Urothelium cell line (cell line): ENCODE results near the gene HDAC3.
A peak's percentile ranks its signal among the peaks of the same experiment; 100 is the strongest.
"Not testable (repeated sequence)": the region's sequence is repeated elsewhere in the genome, so short reads cannot be mapped to it uniquely, and the experiment has no call there.

Experiments used
- DNase-seq: peaks from one replicate; pipeline ENCODE4 v3.0.0; 2011; ENCODE audit warnings: low spot score, mixed read lengths
- FAIRE-seq: peaks from 2 replicates; lab custom pipeline; 2011; peaks lifted over from hg19 to GRCh38; lab: Jason Lieb, UNC

HDAC3 gene

DNA sequence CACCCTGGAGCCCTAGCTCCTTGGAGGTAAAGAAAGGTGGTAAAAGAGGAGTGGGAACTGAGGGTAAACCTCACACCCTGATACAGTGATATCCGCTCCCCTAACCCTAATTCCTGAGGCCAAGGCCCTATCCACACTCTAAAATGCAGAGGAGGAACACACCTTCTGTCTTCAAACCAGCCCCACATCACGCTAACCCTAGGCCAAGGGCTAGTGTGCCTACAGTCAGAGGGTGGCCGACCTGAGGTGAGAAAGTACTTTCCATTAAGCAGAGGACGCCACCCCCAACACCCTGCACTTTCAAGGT, 590 bp downstream of the HDAC3 start:
- no peak for DNase-seq
- FAIRE-seq: no peak

DNA sequence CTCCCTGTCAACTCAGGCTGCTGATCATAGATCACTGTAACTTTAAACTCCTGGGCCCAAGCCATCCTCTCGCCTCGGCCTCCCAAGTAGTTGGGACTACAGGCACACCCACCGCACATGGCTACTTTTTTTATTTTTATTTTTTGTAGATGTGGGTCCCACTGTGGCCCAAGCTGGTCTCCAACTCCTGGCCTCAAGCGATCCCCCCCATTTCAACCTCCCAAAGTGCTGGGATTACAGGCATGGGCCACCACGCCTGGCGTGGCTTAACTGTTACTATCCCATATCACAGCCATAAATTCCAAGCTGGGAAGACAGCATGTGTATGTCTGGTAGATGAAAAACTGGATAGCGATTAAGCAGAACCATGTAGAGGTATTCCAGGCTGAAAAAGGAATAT, 1.0 kb downstream of the HDAC3 start:
- FAIRE-seq (no peak), DNase-seq (no peak)

DNA sequence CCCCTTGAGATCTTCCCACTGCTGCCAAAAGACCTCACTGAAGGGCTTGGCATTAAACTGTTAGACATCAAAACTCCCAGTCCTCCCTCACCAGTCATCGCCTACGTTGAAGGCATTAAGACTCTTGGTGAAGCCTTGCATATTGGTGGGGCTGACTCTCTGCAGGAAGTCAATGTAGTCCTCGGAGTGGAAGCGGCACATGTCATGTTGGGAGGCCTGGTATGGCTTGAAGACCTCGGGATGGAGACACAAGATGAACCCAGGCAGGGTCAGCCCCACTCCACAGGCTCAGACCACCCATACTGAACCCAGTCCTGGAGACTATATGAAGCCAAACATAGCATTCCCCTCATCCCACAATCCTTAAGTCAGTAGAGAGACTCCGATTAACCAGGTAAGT, 1.9 kb downstream of the HDAC3 start:
- no peak for FAIRE-seq

DNA sequence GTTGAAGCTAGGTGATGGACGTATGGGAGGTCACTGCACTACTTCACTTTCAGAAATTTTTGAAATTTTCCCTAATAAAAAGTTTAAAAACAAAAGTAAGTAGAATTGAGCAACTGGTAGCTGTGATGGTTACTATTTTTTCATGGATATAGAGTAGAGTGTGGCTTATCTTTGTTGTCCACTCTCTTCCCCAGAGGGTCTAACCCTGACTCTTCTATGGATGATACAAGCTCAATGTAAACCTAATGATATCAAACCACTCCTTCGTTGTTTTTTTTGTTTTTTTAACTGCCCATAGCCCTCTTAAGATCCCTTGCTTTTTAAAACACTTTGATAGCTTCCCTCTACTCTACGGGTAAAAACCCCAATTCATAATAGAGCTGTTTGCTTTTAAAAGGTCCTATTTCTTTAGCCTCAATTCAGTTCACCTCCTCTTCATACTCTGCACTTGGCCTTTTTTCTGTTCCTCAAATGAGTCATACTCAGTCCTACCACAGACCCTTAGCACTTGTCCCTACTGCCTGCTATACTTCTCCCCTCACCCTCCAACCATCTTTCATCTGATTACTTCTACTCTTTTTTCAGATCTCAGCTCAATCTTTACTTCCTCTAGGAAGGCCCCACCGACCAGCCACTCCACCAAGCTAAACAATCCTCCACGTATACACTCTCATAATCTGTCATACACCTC, 2.6 kb downstream of the HDAC3 start:
- FAIRE-seq: no peak
- DNase-seq: no peak

More for the DNA sequence above, 1.9 kb downstream of the HDAC3 start:
- DNase-seq: no peak

DNA sequence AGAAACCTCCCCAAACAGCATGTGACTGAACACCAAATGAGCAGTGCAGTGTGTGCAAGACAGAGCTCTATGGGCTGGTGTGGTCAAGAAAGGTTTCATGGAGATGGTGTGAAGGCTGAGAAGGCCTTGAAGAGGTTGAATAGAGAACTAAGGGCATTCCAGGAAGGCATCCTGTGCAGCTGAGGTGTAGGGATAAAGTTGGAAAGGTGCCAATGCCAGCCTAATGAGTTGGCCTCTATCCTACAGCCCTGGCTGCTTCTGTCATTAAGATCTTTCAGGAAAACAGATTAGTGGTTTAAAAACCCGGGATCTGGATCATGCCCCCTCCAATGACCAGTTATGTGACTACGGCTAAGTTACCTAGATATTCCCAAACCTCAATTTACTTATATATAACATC, 4.0 kb downstream of the HDAC3 start:
- DNase-seq: no peak

DNA sequence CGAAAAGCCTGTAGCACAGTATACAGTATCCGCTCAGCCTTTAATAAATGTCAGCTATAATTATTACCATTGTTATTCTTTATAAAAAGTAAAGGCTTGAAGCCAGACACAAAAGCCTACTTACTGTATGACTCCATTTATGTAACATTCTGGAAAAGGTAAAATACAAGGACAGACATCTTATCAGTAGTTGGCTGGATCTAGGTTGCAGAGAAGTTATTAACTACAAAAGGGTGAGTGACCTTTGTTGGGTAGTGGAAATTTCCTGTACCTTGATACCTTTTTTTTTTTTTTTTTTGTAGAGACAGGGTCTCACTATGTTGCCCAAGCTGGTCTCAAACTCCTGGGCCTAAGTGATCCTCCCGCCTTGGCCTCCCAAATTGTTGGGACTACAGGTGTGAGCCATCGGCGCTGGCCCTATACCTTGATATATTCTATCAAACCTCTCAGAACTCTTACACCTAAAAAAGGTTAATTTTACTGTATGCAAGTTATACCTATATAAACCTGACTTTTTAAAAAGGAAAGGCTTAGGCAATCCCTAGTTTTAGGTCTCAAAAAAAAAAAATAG, 6.0 kb downstream of the HDAC3 start:
- FAIRE-seq: no peak
- DNase-seq: no peak

More for the DNA sequence above, 4.0 kb downstream of the HDAC3 start:
- FAIRE-seq: no peak

DNA sequence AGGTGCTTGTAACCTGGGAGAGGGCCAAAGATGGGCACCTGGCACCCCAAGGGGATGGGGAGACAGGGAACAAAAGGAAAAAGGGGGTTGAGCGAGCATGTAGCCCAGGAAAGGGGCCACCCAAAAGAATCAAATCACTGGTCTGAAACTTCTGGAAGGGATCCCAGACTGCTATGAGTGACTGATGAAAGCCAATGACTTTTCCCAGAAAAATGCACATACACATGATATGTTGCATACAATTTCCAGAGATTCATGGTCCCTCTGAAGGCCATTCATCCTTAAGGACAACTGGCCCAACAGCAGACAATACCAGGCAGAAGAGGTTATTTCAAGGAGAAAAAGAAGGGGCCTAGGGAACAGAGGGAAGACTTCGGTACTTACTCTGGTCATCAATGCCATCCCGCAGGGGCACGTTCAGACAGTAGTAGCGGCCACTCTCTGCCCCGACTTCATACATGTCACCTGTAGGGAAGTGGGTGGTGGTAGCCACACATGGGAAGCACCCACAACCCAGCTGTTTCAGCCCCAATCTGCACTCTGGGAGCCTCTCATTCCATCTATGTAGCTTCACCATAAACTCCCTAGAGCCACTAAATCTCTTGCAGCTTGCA, 8.4 kb downstream of the HDAC3 start:
- DNase-seq: no peak
- no peak for FAIRE-seq

DNA sequence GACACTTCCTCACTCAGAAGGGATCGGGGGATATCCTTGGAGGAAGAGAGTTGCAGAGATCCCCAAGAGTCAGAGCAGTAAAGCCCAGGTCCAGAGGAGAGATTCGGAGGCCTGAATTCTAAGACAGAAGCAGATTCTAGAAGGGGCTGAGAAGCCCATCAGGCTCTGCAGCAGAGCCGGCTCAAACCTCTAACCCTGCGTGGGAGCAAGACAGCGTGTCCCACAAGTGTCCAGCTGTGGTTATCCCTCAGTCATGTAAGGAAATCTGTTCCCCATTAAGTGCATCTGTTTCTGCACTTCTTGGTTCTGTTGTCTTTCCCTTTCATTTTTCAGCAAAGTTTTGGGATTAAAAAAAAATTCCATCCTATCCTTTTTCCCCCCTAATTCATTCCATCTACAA, 13.0 kb downstream of the HDAC3 start:
- FAIRE-seq (no peak), DNase-seq (no peak)

DNA sequence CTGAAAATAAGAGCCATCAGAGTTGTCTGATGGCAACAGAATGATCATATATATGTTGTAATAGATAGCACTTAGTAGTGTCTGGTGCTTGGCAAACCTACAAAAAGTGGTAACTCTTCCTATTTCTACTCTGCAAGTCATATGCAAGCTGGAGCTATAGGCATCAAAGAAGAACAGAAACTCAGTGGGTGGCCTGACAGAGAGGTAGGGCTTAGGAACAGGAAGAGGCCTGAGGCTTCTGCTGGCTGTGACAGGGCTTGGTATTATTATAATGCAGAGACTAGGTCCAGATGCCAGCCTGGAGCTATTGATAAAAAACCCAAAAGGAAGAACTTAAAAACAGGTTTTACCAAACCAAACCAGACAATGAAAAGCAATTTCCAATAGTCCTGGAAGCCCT, 13.5 kb downstream of the HDAC3 start:
- DNase-seq: no peak
- no peak for FAIRE-seq

DNA sequence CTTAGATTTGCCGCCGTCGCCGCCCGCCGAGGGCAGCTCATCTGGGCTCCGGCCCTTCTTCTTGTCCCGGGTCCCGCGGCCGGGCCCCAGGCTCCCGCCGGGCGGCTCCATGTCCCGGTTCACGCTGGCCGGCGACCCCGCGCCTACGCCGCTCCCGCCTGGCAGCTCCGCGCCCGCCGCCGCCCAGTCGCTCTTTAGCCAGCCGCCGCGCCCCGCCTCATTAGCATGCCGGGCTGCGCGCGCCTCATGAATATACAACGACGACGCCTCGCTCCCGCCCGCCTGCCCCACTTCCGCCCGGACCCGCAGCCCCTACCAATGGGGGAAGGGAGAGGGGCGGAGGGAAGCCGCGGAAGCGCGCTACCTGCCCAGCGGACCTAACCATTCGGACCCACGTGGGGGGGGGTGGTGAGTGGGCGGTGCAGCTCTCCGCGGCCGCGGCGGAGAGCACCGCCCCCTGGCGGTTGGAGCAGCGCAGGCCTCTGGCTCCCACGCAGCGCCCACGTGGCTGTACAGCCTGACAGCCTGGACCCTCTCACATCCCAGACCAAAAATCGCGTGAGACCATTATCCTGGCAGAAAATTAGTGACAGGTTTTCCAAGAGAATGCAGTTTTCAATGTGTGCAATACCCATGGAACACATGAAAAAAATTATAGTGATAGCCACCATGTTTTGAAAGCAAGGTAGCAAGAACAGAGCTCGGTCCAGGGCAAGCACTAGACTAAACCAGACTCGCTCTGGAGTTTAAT, 17.7 kb downstream of the HDAC3 start, which contains the start of gene DIAPH1:
Gene DIAPH1, minus strand, starts transcription at position 197 of the 751 bp plus-strand sequence. Its CDS starts 86 bp downstream, at position 111.
- FAIRE-seq: peak; percentile 9
- peak; percentile 92 for DNase-seq

DNA sequence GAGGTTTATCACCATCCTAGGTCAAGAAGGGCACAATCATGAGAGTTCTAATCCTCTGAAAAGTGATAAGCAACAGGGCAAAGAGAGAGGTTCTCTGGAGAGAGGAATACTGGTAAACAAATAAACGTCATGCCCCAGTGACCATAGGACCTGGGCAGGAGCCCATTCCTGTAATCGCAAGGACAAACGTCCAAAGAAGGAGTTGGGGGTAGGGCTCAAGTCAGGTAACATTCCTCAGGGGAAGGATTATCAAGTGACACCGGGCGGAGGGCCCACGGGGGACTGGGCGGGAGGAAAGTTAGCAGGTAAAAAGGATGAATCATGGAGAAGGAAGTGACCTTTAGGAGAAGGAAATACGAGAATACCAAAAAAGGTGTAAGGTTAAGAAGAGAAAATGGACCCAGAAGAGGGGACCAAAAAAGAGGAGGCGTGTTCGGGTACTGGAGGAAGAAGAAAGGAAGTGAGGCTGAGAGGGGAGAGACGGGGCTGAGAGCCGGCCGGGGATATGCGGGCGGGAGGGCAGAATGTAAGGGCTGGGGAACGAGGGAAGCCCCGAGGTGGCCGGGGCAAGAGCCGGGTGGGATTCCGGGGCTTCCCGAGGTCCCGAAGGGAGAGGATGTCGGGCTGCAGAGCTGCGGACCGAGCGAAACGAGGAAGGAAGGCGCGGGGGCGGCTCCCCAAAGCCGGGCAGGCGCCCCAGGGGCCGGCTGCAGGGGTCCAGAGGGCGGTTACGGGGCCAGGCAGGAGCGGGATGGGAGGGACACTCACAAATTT, 18.4 kb downstream of the HDAC3 start:
- no peak for FAIRE-seq
- DNase-seq: peak; percentile 50

DNA sequence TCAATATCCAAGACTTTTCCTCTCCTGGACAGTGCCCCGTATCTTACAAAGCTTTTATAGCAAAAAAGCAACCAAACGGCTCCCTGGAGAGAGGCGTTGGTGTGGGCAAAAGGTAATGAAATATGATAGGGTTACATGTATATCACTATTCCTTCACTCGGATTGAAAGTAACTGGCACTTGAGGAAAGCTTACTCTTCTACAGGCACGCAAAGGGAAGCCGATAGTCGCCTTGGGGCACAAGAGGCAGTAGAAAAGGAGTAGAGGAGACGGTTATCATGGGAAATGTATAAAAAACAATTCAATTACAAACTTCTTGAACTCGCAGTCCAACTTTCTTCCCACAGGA, 19.0 kb downstream of the HDAC3 start:
- FAIRE-seq (no peak), DNase-seq (no peak)

DNA sequence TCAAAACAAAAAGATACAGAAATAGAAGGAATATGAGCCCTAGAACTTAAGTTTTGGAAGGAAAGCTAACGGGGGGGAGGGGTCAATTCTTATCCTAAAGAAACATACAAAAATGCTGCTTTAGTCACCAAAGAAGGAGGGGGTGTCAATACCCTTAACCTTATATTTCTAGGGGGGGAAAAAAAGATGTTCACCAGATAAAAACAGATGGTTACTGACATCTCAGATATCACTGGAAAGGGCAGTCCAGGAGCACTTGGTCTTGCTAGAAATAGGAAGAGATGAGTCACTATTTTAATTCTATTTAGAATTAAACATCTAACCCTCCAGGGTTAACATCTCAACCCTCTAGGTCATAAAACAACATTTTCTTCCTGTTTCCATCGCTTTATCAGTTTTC, 19.5 kb downstream of the HDAC3 start:
- DNase-seq (no peak), FAIRE-seq (no peak)

DNA sequence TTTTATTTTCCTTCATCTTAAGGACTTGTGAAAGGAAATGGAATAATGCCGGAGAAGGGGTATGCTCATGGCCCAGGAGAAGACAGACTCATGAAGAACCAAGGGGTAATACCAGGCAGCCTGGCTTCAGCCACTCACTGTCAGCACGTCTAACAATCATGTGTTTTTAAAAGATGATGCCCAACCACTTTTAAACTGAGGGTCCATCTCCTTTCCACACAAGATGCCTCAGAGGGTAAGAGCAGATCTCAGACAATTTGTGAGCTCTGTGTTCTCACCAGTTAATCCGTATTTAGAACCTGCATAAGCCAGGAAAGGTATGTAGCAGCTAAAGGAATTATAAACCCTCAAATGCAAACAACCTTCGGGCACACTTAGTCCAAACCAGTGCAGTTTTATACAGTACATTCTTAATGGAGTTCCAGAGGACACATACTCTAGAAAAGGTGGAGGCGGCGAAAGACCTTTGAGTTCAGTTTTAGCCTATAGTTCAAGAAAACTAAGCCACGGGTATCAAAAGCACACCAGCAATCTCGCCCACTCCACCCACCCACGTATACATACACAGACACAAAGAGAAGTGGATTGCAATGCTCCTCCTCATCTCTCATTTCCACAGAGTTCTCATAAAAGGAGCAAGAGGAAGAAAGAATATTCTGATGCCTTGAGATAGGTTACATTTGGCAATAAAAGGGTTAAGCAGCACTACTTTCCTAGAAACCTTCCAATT, 20.5 kb downstream of the HDAC3 start:
- no peak for FAIRE-seq

DNA sequence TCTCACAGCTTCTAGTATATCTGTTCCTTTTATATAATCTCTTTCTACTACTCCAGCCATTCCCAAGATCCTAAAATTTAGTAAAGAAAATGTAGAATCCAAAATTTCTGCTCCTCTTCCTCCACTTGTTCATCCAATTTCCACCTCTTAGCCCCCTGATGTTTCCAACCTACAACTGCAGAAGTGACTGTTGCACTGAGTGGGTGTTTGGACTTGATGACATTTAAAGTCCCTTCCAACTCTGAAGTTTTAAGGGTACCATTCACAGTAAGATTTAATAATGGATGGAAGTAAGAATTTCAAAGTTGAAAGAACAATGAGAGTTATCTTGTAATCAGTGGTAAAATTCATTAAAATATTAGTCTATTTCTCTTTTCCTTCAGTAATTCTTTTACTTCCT, 23.3 kb downstream of the HDAC3 start:
- DNase-seq (no peak), FAIRE-seq (no peak)

More for the DNA sequence above, 20.5 kb downstream of the HDAC3 start:
- no peak for DNase-seq

DNA sequence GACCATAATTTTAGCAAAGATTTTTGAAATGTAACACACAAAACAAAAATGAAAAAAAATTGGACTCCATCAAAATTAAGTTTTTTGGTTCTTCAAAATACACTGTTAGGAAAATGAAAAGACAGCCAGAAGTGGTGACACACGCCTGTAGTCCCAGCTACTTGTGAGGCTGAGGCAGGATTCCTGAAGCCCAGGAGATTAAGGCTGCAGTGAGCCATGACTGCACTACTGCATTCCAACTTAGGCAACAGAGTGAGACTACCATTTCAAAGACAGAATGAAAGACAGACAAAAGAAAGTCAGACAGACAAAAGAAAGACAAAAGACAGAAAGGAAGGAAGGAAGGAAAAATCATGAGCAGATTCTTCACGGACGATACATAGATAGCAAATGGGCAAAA, 25.4 kb downstream of the HDAC3 start:
- FAIRE-seq (no peak), DNase-seq (no peak)

DNA sequence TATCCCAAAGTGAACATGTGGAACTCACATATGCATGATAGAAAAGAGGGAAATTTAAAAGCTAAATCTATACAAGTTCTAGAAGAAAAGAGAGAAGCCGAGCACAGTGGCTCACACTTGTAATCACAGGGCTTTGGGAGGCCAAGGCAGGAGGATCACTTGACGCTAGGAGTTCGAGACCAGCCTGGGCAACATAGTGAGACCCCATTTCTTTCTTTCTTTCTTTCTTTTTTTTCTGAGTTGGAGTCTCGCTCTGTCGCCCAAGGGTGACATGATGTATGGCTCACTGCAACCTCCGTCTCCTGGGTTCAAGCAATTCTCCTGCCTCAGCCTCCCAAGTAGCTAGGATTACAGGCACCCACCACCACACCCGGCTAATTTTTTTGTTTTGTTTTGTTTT, 26.7 kb downstream of the HDAC3 start:
- DNase-seq, FAIRE-seq: not testable (repeated sequence)

DNA sequence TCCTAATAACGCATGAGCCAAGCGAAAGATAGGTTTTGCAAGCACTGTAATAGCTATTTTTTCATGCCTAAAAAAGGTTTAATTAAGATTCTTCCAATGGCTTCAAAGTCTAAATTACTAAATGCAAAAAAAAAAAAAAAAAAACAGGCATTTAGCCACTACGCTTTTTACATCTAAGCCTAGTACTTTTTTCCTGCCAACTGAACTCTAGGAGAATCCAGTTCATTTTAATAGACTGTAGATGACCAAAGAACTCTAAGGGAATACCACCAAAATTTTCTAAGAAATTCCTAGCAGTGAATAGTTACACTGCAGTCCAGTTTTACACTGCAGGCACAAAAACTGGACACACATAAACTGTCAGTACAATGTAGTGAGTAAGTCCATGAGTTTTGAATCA, 27.6 kb downstream of the HDAC3 start:
- DNase-seq: no peak
- no peak for FAIRE-seq

DNA sequence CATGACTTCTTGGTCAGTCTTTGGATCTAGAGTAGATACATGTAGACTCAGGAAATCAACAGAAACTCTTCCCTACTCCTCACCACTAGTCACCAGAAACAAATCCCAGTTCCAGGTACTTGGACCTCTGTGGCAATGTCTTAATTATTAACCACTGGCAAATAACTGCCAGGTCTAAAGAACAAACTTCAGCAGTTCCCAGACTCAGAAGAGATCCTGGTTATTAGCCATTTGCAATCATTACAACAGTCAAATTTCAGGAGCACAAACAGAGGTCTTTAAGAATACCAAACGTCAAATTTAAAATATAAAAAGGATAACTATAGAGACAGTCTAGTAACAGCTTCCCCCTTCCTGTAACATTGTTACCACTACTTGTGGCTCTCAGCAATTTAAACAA, 28.1 kb downstream of the HDAC3 start:
- DNase-seq: no peak
- FAIRE-seq: no peak

DNA sequence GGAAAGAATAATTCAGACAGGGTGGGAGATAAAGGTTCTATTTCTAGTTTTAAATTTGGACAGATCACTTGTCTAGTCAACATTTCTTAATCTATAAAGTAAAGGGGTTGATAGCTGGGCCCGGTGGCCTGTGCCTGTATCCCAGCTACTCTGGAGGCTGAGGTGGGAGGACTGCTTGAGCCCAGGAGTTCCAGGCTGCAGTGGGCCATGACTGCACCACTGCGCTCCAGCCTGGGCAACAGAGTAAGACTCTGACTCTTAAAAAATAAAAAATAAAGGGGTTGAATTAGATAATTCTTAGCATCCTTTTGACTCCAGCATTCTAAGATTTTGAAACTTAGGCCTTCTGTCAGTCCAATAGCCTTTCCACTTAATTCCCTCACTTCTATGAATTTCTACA, 28.6 kb downstream of the HDAC3 start:
- FAIRE-seq (no peak), DNase-seq (no peak)
